DMS153 treated with DMSO at 0.1 percent for 48 hours (cell line): ENCODE data around the gene ANO6.

Source experiments
- DNase-seq: peaks from one replicate; lab custom pipeline; 2025; ENCODE audit not compliant: unreplicated experiment; lab: John Stamatoyannopoulos, UW

Gene ANO6

GRCh38 chr12:45213107-45213506 lies 2.8 kb upstream of the ANO6 start:
- no peak for DNase-seq

GRCh38 chr12:45214071-45214470 lies 1.8 kb upstream of the ANO6 start:
- DNase-seq, result no peak

- DNase-seq, result no peak
Observed at GRCh38 chr12:45214749-45215418, 1.0 kb upstream of the ANO6 start.

- no peak for DNase-seq
Observed at GRCh38 chr12:45216230-45216982, 511 bp downstream of the ANO6 start.

GRCh38 chr12:45216983-45217485 lies 1.1 kb downstream of the ANO6 start:
- no peak for DNase-seq

GRCh38 chr12:45217846-45218245 lies 2.0 kb downstream of the ANO6 start:
- no peak for DNase-seq

- DNase-seq, result no peak
Observed at GRCh38 chr12:45219621-45220020, 3.7 kb downstream of the ANO6 start.

- DNase-seq, result no peak
Observed at GRCh38 chr12:45220363-45220931, 4.6 kb downstream of the ANO6 start.

- no peak for DNase-seq
Observed at GRCh38 chr12:45220969-45221368, 5.1 kb downstream of the ANO6 start.

- DNase-seq, result no peak
Observed at GRCh38 chr12:45223868-45224267, 8.0 kb downstream of the ANO6 start.

GRCh38 chr12:45224311-45224710 lies 8.4 kb downstream of the ANO6 start:
- no peak for DNase-seq

GRCh38 chr12:45226021-45226420 lies 10.1 kb downstream of the ANO6 start:
- DNase-seq, result no peak

- DNase-seq, result no peak
Observed at GRCh38 chr12:45227316-45228067, 11.6 kb downstream of the ANO6 start.

- no peak for DNase-seq
Observed at GRCh38 chr12:45231515-45232145, 15.7 kb downstream of the ANO6 start.

GRCh38 chr12:45232146-45232755 lies 16.4 kb downstream of the ANO6 start:
- DNase-seq, result no peak

- DNase-seq, result no peak
Observed at GRCh38 chr12:45232756-45233372, 17.0 kb downstream of the ANO6 start.

- DNase-seq, result no peak
Observed at GRCh38 chr12:45234139-45234865, 18.4 kb downstream of the ANO6 start.

GRCh38 chr12:45235087-45236025 lies 19.5 kb downstream of the ANO6 start:
- no peak for DNase-seq
